Measurements from ENCODE around the gene CFAP100.

The CFAP100 gene

GRCh38 chr3:126355777-126356372 is 38.8 kb upstream of the CFAP100 start:
- Histone ChIP-seq H3K4me2 (ENCODE audit: low read length) (no peak overlapping the region; the same call in 1 of the 2 replicates), H3K4me1 (ENCODE audit: insufficient read depth, low read length, severe bottlenecking) (peaks cover 12% of the 10 kb centered on the region), H3K9ac (ENCODE audit: low read length) (no peak overlapping the region), H3K27me3 (ENCODE audit: insufficient read depth, low read length) (no peaks in the 10 kb centered on the region), H3K79me2 (ENCODE audit: insufficient read depth, low read length) (no peaks in the 10 kb centered on the region), H3K9me2 (ENCODE audit: low read depth, low read length) (no peaks in the 10 kb centered on the region), H2AFZ (ENCODE audit: low read length) (no peak overlapping the region), H3K36me3 (ENCODE audit: insufficient read depth, low read length) (no peaks in the 10 kb centered on the region), H3F3A (ENCODE audit: insufficient read depth, low read length) (no peaks in the 10 kb centered on the region), H3K27ac (ENCODE audit: low read depth, low read length, poor library complexity, severe bottlenecking) (no peak overlapping the region), H3K4me3 (ENCODE audit: low read depth, low read length, poor library complexity, severe bottlenecking) (no peak overlapping the region), H4K20me1 (ENCODE audit: insufficient read depth, low read length) (no peaks in the 10 kb centered on the region), H3K9me3 (ENCODE audit: low read length) (no peaks in the 10 kb centered on the region)
- TF ChIP-seq EZH2 (IDR thresholded peaks at IDR 0.05; ENCODE audit: borderline replicate concordance, low read length) (no peak), CTCF (IDR thresholded peaks at IDR 0.05; ENCODE audit: low read length) (no peak)

- H3K27ac ChIP-seq (ENCODE audit: low read depth, low read length, poor library complexity, severe bottlenecking), result no peak overlapping the region
- no peak overlapping the region for H2AFZ ChIP-seq (ENCODE audit: low read length)
- peak overlapping the region; percentile 47 for H3K4me3 ChIP-seq (ENCODE audit: low read depth, low read length, poor library complexity, severe bottlenecking)
Measured at GRCh38 chr3:126356373-126357264, 38.1 kb upstream of the CFAP100 start.

More at GRCh38 chr3:126356373-126357264, 38.1 kb upstream of the CFAP100 start:
- Histone ChIP-seq H3K9me3 (ENCODE audit: low read length) (no peaks in the 10 kb centered on the region), H3K9me2 (ENCODE audit: low read depth, low read length) (no peaks in the 10 kb centered on the region), H3K27me3 (ENCODE audit: insufficient read depth, low read length) (no peaks in the 10 kb centered on the region), H3K9ac (ENCODE audit: low read length) (no peak overlapping the region; the same call in 1 of the 2 replicates), H3K36me3 (ENCODE audit: insufficient read depth, low read length) (no peaks in the 10 kb centered on the region), H3F3A (ENCODE audit: insufficient read depth, low read length) (no peaks in the 10 kb centered on the region), H3K79me2 (ENCODE audit: insufficient read depth, low read length) (no peaks in the 10 kb centered on the region), H3K4me2 (ENCODE audit: low read length) (peak overlapping the region; percentile 26; the same call in 1 of the 2 replicates), H3K4me1 (ENCODE audit: insufficient read depth, low read length, severe bottlenecking) (peaks cover 12% of the 10 kb centered on the region), H4K20me1 (ENCODE audit: insufficient read depth, low read length) (no peaks in the 10 kb centered on the region)
- TF ChIP-seq CTCF (IDR thresholded peaks at IDR 0.05; ENCODE audit: low read length) (no peak), EZH2 (IDR thresholded peaks at IDR 0.05; ENCODE audit: borderline replicate concordance, low read length) (no peak)

All from OCI-LY1 (cell line).